PC-9 (cell line): ENCODE data around the gene TRAPPC3. TPM values are rescaled to one million over a fixed set of nuclear protein-coding genes. Genes with fewer than 3 reads are reported as not detected.

Source experiments
- BruUV-seq: library from RNA; stranded (reverse); fragments of 400-500 nt; replicated peaks from 2 replicates; lab custom pipeline; 2021; lab: Mats Ljungman, UMichigan
- CTCF ChIA-PET: fragments of 300-600 bp; sonication (Branson Sonifier 250); formaldehyde crosslinking; loops from one replicate; lab custom pipeline; 2022; ENCODE audit warnings: antibody characterized with exemption; lab: Charles Lee
- POLR2A ChIA-PET: fragments of 300-600 bp; sonication (Branson Sonifier 250); formaldehyde crosslinking; loops from one replicate; lab custom pipeline; 2022; ENCODE audit warnings: antibody characterized with exemption; ENCODE audit not compliant: unreplicated experiment; lab: Charles Lee
- DNase-seq, 2 experiments: peaks; one replicate each; pipeline versions ENCODE4 v3.0.0 to v3.0.0-alpha.2; 2015 to 2022; ENCODE audit warnings: mixed read lengths in 1 of 2
- H2AFZ ChIP-seq: fragments of 200-600 bp; sonication (generic); 2 replicates; pipeline ENCODE4 v1.8.1; 2017; ENCODE audit warnings: antibody characterized with exemption
- H3F3A ChIP-seq: fragments of 200-600 bp; sonication (generic); 2 replicates; pipeline ENCODE4 v1.8.1; 2017; ENCODE audit warnings: antibody characterized with exemption, mild to moderate bottlenecking, low read depth; ENCODE audit not compliant: insufficient read depth
- H3K27ac ChIP-seq: fragments of 200-600 bp; sonication (generic); 2 replicates; pipeline ENCODE4 v1.6.1; 2016; ENCODE audit warnings: mixed run types
- H3K27me3 ChIP-seq: fragments of 200-600 bp; sonication (generic); 2 replicates; pipeline ENCODE4 v1.6.1; 2016; ENCODE audit warnings: low read depth, mixed run types; ENCODE audit not compliant: insufficient read depth
- H3K36me3 ChIP-seq: fragments of 200-600 bp; sonication (generic); 2 replicates; pipeline ENCODE4 v1.6.1; 2016; ENCODE audit warnings: low read depth, mixed run types
- H3K4me1 ChIP-seq: fragments of 200-600 bp; sonication (generic); replicated peaks from 2 replicates; pipeline ENCODE4 v1.6.1; 2016; ENCODE audit warnings: mixed run types; ENCODE audit not compliant: insufficient read depth
- H3K4me2 ChIP-seq: fragments of 200-600 bp; sonication (generic); 2 replicates; pipeline ENCODE4 v1.6.1; 2017; ENCODE audit warnings: mixed run types
- H3K4me3 ChIP-seq: fragments of 200-600 bp; sonication (generic); 2 replicates; pipeline ENCODE4 v1.6.1; 2016; ENCODE audit warnings: mixed run types
- H3K79me2 ChIP-seq: fragments of 200-600 bp; sonication (generic); 2 replicates; pipeline ENCODE4 v1.6.1; 2017; ENCODE audit warnings: low read depth, mixed run types
- H3K9me2 ChIP-seq: fragments of 200-600 bp; sonication (generic); 2 replicates; pipeline ENCODE4 v1.8.1; 2017; ENCODE audit warnings: mild to moderate bottlenecking; ENCODE audit not compliant: insufficient read depth
- H3K9me3 ChIP-seq: fragments of 200-600 bp; sonication (generic); 2 replicates; pipeline ENCODE4 v1.8.1; 2016; ENCODE audit warnings: low read depth; ENCODE audit not compliant: insufficient read depth
- H4K20me1 ChIP-seq: fragments of 200-600 bp; sonication (generic); 2 replicates; pipeline ENCODE4 v1.8.1; 2017; ENCODE audit not compliant: insufficient read depth
- EZH2 ChIP-seq: fragments of 200-600 bp; sonication (generic); IDR thresholded peaks from 2 replicates; pipeline ENCODE4 v1.8.0; 2017; ENCODE audit warnings: antibody characterized with exemption, low read depth
- intact Hi-C: fragments of 100-400 bp; cut with micrococcal nuclease; formaldehyde crosslinking; loops from one replicate; pipeline ENCODE4 v1.10.0; 2022; ENCODE audit not compliant: unreplicated experiment
- total RNA-seq: library from RNA; stranded (reverse); gene quantifications from 2 replicates; pipeline ENCODE4 v1.2.3, GENCODE V29; 2021
- TF ChIP-seq, protein P1 (sequence below): fragments of 200-600 bp; sonication (generic); conservative IDR thresholded peaks from 2 replicates; pipeline ENCODE4 v1.6.1; 2017; ENCODE audit warnings: mixed run types, antibody characterized with exemption, mild to moderate bottlenecking, moderate library complexity

The TRAPPC3 gene
- total RNA-seq, 1 experiment from 2014 or later, result 116 TPM

DNA sequence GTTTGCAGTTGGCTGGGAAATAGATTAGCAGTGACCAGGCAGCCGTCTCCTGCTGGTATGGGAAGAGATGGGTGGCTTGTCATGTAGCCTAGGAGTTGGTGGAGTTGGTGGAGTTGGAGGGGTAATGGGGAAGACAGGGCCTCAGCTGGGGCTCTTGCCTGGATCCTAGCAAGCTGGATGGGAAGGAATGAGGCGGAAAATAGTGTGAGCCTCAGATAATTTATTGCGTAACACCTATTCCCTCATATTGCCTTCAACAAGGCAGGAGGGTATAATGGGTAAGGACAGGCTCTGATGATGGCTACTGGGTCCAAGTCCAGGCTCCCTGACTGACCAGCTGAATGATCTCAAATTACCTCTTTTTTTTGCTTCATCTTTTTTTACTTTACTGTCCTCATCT, 19.2 kb upstream of the TRAPPC3 start:
- intact Hi-C loops, result no loop called here
- no TSS peak for BruUV-seq
- peaks cover 11% of the 10 kb centered on the region for H3K4me1 ChIP-seq
- TF ChIP-seq, protein P1, sequence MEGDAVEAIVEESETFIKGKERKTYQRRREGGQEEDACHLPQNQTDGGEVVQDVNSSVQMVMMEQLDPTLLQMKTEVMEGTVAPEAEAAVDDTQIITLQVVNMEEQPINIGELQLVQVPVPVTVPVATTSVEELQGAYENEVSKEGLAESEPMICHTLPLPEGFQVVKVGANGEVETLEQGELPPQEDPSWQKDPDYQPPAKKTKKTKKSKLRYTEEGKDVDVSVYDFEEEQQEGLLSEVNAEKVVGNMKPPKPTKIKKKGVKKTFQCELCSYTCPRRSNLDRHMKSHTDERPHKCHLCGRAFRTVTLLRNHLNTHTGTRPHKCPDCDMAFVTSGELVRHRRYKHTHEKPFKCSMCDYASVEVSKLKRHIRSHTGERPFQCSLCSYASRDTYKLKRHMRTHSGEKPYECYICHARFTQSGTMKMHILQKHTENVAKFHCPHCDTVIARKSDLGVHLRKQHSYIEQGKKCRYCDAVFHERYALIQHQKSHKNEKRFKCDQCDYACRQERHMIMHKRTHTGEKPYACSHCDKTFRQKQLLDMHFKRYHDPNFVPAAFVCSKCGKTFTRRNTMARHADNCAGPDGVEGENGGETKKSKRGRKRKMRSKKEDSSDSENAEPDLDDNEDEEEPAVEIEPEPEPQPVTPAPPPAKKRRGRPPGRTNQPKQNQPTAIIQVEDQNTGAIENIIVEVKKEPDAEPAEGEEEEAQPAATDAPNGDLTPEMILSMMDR, result no peak
- TF ChIP-seq EZH2, result no peak
- no peak overlapping the region for H2AFZ ChIP-seq
- no peak for DNase-seq
- H3K9me3 ChIP-seq, result no peaks in the 10 kb centered on the region
- H3F3A ChIP-seq, result peaks cover 19% of the 10 kb centered on the region; the same call in 1 of the 2 replicates
- peaks cover 16% of the 10 kb centered on the region for H3K36me3 ChIP-seq
- no peak overlapping the region for H3K4me3 ChIP-seq
- H4K20me1 ChIP-seq, result peaks cover 9% of the 10 kb centered on the region; the same call in 1 of the 2 replicates
- ChIA-PET POLR2A (no interaction called here), CTCF (interaction anchor here (0.9 kb wide), 1 partner anchor 117 kb away, joined by 3 read pairs; no protein-coding TSS in a partner anchor)
- no peaks in the 10 kb centered on the region for H3K27me3 ChIP-seq
- no peak overlapping the region for H3K4me2 ChIP-seq
- no peaks in the 10 kb centered on the region for H3K9me2 ChIP-seq
- H3K27ac ChIP-seq, result no peak overlapping the region
- H3K79me2 ChIP-seq, result peaks cover 49% of the 10 kb centered on the region

DNA sequence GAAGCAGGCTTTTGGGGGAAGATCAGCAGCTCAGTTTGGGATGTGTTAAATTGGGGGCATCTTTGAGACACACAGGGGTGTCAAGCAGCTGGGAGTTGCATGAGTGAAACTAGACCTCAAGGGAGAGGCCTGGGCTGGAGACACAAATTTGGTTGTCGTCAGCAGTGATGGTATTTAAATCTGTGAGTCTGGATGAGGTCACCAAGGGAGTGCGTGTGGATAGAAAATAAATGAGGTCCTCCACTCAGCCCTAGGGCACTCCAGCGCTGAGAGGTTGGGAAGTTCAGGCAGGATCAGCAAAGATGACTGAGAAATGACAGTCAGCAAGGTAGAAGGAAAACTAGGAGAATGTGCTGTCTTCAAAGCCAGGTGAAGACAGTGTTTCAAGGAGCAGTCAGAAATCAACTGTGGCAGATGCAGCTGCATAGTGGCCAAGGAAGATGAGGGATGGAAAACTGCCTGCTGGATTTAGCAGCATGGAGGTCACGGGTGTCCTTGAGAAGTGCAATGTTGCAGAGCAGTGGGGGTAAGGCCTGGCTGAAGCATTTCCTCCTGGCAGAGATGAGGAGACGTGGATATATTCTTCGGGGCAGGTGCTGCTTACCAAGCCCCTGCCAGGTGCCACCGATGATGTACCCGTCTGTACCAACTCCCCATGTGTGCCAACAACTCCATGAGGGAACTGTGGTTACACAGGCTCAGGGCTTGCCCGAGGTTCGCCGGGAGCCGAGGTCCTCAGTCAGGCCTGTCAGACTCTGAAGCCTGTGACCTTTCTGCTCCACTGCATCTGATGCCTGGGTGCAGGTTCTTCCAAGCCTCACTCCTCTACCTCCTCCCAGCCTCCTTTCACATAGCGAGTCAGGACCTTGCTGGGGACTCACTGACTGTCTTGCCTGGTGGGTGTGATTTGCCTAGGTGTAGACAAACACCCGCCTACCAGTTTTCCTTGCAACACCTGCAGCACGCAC, 17.9 kb upstream of the TRAPPC3 start:
- Histone ChIP-seq H3K27me3 (no peaks in the 10 kb centered on the region), H4K20me1 (peaks cover 9% of the 10 kb centered on the region; the same call in 1 of the 2 replicates), H3K4me1 (peaks cover 10% of the 10 kb centered on the region), H3K9me2 (no peaks in the 10 kb centered on the region), H3K4me2 (no peak overlapping the region), H3K4me3 (no peak overlapping the region), H2AFZ (no peak overlapping the region), H3K9me3 (no peaks in the 10 kb centered on the region), H3F3A (peaks cover 13% of the 10 kb centered on the region; the same call in 1 of the 2 replicates), H3K36me3 (peaks cover 12% of the 10 kb centered on the region), H3K79me2 (peaks cover 61% of the 10 kb centered on the region), H3K27ac (no peak overlapping the region)
- BruUV-seq, result no TSS peak
- ChIA-PET CTCF (interaction anchor here (0.6 kb wide), 1 partner anchor 58 kb away, joined by 5 read pairs; no protein-coding TSS in a partner anchor), POLR2A (no interaction called here)
- DNase-seq, result no peak
- TF ChIP-seq, protein P1, result no peak
- no peak for TF ChIP-seq EZH2
- intact Hi-C loops, result no loop called here

DNA sequence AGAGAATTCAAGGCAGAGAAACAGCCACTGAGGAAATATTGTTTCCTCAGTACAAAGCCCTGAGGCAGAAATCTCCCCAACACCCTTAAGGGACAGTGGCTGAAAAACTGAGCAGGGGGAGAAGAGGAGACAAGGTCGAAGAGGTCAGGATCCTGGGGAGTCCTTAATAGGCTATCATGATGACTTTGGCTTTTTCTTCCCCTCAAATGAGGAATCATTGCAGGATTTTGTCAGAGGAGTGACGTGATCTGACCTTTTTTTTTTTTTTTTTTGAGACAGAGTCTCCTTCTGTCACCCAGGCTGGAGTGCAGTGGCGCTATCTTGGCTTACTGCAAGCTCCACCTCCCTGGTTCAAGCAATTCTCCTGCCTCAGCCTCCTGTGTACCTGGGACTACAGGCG, 16.9 kb upstream of the TRAPPC3 start:
- Histone ChIP-seq H3K36me3 (peaks cover 8% of the 10 kb centered on the region; the same call in 1 of the 2 replicates), H2AFZ (no peak overlapping the region), H3K4me1 (peaks cover 16% of the 10 kb centered on the region), H3K4me3 (no peak overlapping the region), H3K9me2 (no peaks in the 10 kb centered on the region), H3F3A (peaks cover 19% of the 10 kb centered on the region; the same call in 1 of the 2 replicates), H4K20me1 (peaks cover 13% of the 10 kb centered on the region; the same call in 1 of the 2 replicates), H3K9me3 (no peaks in the 10 kb centered on the region), H3K27ac (no peak overlapping the region), H3K79me2 (peaks cover 72% of the 10 kb centered on the region), H3K4me2 (no peak overlapping the region), H3K27me3 (no peaks in the 10 kb centered on the region)
- ChIA-PET POLR2A (no interaction called here), CTCF (no interaction called here)
- intact Hi-C loops, result no loop called here
- DNase-seq, result no peak
- no TSS peak for BruUV-seq
- TF ChIP-seq EZH2, result no peak
- TF ChIP-seq, protein P1, result no peak
